Muscle of leg (tissue), 11 donors: ENCODE measurements around the gene IL1RAP. TPM values are rescaled to one million over a fixed set of nuclear protein-coding genes. Genes with fewer than 3 reads are reported as not detected.

Experiments used
- DNase-seq: peaks from one replicate; pipeline ENCODE4 v3.0.0; 2013
- H3K27ac ChIP-seq: one replicate; pipeline ENCODE4 v1.5.1; 2013; ENCODE audit warnings: mild to moderate bottlenecking, low read length, control low read depth
- H3K27me3 ChIP-seq: one replicate; pipeline ENCODE4 v1.6.1; 2013; ENCODE audit warnings: low read length; ENCODE audit not compliant: control insufficient read depth, insufficient read depth
- H3K36me3 ChIP-seq: one replicate; pipeline ENCODE4 v1.6.1; 2013; ENCODE audit warnings: low read length; ENCODE audit not compliant: control insufficient read depth, insufficient read depth
- H3K4me1 ChIP-seq: one replicate; pipeline ENCODE4 v1.6.1; 2013; ENCODE audit warnings: low read length; ENCODE audit not compliant: control insufficient read depth, insufficient read depth
- H3K4me3 ChIP-seq: one replicate; pipeline ENCODE4 v1.5.1; 2013; ENCODE audit warnings: low read length, control low read depth
- H3K9me3 ChIP-seq: replicated peaks from 2 replicates; pipeline ENCODE4 v1.6.1; 2013; ENCODE audit warnings: low read depth, low read length; ENCODE audit not compliant: control insufficient read depth
- WGBS: methylation state at CpG from one replicate; pipeline ENCODE4 v1.1.5; 2013; ENCODE audit warnings: missing lambda C conversion rate; ENCODE audit not compliant: insufficient coverage; 5-methylcytosine and 5-hydroxymethylcytosine counted together
- polyA plus RNA-seq, 8 donors: library from polyadenylated mRNA; unstranded; fragments of 120-200 nt; gene quantifications; one replicate each; pipeline versions ENCODE4 v1.2.1 to v1.2.3, GENCODE V29; 2013; ENCODE audit warnings: inconsistent platforms in 1 of 8, low replicate concordance in 1 of 8; ENCODE audit not compliant: insufficient read length in 8 of 8, insufficient read depth in 1 of 8
- total RNA-seq: library from RNA; stranded (reverse); fragments of 120-200 nt; gene quantifications from one replicate; pipeline ENCODE4 v1.2.4, GENCODE V29; 2013

IL1RAP gene
- total and polyA plus RNA-seq, 9 donors, result 9.5 to 18.8 (median 14.5) TPM

DNA sequence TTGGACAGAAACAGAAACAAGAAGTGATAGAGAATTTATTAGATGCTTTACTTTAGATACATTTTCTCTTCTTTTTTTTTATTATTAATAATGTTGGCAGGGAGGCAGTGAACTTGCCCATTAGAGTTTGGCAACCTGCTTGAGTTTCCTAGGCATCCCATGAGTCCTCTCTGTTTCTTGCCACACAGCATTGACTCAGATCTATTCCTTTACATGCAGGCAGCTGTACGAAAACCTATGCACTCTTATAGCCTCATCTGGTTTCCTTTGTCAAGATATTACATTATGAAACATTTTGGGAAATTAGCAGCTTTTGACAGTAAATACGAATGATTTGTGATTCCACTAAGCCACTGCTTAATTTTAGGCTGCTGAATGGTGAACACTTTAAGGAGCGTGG is 23.3 kb downstream of the IL1RAP start:
- no peaks in the 10 kb centered on the region for H3K36me3 ChIP-seq
- no peaks in the 10 kb centered on the region for H3K9me3 ChIP-seq
- H3K27ac ChIP-seq, result no peak overlapping the region
- peaks cover 3% of the 10 kb centered on the region for H3K4me1 ChIP-seq
- 60% methylated on average over 1 of the region's 3 CpGs for WGBS
- no peaks in the 10 kb centered on the region for H3K27me3 ChIP-seq
- no peak overlapping the region for H3K4me3 ChIP-seq
- no peak for DNase-seq

DNA sequence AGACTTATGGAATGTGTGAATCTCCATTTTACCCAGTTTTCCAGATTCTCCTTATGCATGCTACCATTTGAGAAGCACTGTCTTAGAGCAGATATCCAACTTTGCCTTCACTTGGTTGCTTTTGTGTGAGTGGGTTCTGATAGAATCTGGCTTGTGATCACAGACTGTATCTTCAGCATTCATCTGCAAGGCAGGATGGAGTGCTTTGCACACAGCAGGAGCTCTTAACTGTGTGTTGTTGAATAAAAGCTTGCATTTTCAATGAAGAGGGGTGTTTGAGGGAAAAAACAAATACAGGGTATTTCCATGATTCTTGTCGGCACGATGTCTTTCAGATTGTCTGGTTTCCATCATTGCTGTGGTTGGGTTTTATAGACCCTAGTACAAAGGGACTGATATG is 24.4 kb downstream of the IL1RAP start:
- WGBS, result no CpG with 5 or more reads among the region's 2 CpGs
- Histone ChIP-seq H3K4me3 (no peak overlapping the region), H3K27ac (no peak overlapping the region), H3K9me3 (no peaks in the 10 kb centered on the region), H3K36me3 (no peaks in the 10 kb centered on the region), H3K27me3 (no peaks in the 10 kb centered on the region), H3K4me1 (peaks cover 3% of the 10 kb centered on the region)
- no peak for DNase-seq

DNA sequence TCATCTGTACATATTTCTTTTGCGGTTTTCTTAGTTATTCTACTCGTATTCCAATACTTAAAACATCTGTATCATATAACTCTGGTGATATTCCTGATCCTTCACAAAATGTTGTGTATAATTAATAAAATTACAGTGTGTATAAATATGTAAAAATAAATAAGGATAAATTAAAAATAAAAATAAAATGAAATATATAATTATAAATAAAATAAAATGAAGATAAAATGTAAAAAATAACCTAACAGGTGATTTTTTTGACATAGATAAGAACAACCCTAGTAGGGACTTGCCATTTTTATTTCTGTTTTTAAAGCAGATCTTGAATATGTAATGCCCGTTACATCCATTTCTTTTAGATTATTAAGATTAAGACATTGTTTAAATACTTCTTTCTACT is 25.6 kb downstream of the IL1RAP start:
- Histone ChIP-seq H3K9me3 (no peaks in the 10 kb centered on the region), H3K4me1 (peaks cover 3% of the 10 kb centered on the region), H3K36me3 (no peaks in the 10 kb centered on the region), H3K27me3 (no peaks in the 10 kb centered on the region), H3K27ac (no peak overlapping the region), H3K4me3 (no peak overlapping the region)
- no peak for DNase-seq
- WGBS, result no CpG with 5 or more reads among the region's 3 CpGs

DNA sequence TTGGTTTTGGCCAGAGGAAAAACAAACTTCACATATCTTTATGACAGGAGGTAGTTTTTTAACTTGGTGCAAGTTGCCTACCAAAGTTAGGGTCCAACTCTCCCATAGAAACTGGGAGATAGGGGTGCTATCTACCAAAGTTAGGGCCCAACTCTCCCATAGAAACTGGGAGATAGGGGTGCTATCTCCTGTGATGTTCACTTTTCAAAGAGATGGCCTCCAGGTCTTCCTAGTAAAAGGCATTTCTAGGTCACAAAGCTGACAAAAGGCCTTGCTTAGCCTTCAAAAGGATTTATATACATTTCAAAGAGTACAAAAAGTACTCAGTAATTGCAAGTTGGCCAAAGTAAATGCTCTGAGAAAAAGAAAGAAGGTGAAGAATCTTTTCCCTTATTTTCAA is 27.1 kb downstream of the IL1RAP start:
- Histone ChIP-seq H3K27ac (no peak overlapping the region), H3K36me3 (no peaks in the 10 kb centered on the region), H3K4me3 (no peak overlapping the region), H3K27me3 (no peaks in the 10 kb centered on the region), H3K9me3 (no peaks in the 10 kb centered on the region), H3K4me1 (peaks cover 3% of the 10 kb centered on the region)
- DNase-seq, result no peak

DNA sequence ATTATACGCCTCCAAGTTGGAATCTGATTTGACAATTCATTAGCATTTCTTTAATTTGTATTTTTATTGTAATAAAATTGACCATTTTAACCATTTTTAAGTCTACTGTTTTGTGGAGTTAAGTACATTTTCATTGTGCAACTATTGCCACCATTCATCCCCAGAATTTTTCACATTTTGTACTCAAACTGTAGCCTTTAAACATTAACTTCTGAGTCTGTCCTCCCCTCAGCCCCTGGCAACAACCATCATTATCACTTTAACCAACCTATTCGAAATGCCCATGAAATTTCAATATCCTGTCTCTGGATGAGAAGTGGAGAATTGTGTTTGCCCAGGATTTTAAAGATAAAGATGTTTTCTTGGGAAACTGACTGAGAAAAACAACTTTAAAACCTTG is 27.7 kb downstream of the IL1RAP start:
- no CpG with 5 or more reads among the region's 2 CpGs for WGBS

DNA sequence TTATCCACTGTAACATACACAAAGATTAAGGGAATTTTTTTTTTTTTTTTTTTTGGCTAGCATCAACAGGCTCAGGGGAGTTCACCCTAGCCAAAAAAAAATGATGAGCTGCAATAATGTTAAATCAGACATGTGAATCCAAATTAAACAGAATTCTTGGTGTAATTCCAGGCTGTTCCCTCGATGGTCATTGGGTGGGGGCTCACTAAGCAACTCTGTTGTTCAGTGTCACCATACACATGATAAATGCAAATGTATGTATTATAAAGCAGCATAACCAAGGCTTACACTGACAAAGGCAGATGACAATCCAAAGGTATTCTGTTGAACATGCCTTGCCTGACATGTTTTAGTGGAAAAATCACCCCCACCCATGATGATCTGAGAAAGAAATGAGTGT is 29.0 kb downstream of the IL1RAP start:
- H3K27me3 ChIP-seq, result no peaks in the 10 kb centered on the region
- DNase-seq, result peak; percentile 92
- no peaks in the 10 kb centered on the region for H3K9me3 ChIP-seq
- peaks cover 3% of the 10 kb centered on the region for H3K4me1 ChIP-seq
- peak overlapping the region; percentile 78 for H3K27ac ChIP-seq
- H3K4me3 ChIP-seq, result no peak overlapping the region
- WGBS, result no CpG with 5 or more reads among the region's 1 CpG
- H3K36me3 ChIP-seq, result no peaks in the 10 kb centered on the region

More for the DNA sequence above, 27.7 kb downstream of the IL1RAP start:
- Histone ChIP-seq H3K27me3 (no peaks in the 10 kb centered on the region), H3K27ac (no peak overlapping the region), H3K9me3 (no peaks in the 10 kb centered on the region), H3K36me3 (no peaks in the 10 kb centered on the region), H3K4me3 (no peak overlapping the region), H3K4me1 (peaks cover 3% of the 10 kb centered on the region)
- no peak for DNase-seq

DNA sequence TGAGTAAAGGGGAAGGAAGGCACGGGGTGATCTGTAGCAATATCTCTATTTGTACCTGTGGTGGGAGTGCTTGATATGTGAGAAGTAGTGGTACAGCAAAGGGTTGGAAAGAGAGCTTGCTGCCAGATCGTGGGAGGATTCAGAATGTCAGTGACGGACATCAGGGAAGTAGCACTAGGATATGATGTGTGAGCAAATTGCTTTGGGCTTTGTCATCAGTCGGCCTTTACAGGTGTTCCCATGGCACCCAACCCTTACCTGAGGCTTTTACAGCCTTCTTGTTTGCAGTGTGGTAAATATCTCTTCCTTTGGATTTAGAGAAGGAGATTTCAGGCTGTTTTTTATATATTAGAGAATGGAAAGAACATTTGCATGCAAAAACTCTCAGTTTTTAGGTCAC is 29.8 kb downstream of the IL1RAP start:
- H3K36me3 ChIP-seq, result no peaks in the 10 kb centered on the region
- H3K27me3 ChIP-seq, result no peaks in the 10 kb centered on the region
- peaks cover 3% of the 10 kb centered on the region for H3K4me1 ChIP-seq
- H3K9me3 ChIP-seq, result no peaks in the 10 kb centered on the region
- no peak overlapping the region for H3K4me3 ChIP-seq
- 47% methylated on average over 3 of the region's 4 CpGs for WGBS
- peak overlapping the region; percentile 78 for H3K27ac ChIP-seq
- peak; percentile 22 for DNase-seq

DNA sequence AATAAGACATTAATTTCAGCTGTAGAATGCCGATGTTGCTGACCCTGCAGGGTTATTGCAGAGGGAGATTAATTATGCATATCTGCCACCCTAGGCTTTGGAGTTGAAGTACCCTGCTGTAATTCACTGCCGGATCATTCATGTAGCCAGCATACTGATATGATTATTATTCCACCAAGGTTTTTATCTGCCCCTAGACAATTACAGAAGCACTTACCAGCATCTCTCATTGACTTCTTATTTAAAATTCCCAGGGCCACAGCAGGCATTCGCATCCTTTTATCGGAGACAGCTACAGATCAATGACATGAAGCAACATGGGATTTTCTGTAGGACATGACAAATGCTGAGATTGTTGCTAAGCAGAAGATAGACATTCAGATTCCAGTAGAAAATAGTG is 31.3 kb downstream of the IL1RAP start:
- H3K36me3 ChIP-seq, result no peaks in the 10 kb centered on the region
- no peaks in the 10 kb centered on the region for H3K27me3 ChIP-seq
- no peak for DNase-seq
- peaks cover 3% of the 10 kb centered on the region for H3K4me1 ChIP-seq
- H3K4me3 ChIP-seq, result no peak overlapping the region
- no peak overlapping the region for H3K27ac ChIP-seq
- H3K9me3 ChIP-seq, result no peaks in the 10 kb centered on the region
- WGBS, result 40% methylated on average over 1 of the region's 4 CpGs

DNA sequence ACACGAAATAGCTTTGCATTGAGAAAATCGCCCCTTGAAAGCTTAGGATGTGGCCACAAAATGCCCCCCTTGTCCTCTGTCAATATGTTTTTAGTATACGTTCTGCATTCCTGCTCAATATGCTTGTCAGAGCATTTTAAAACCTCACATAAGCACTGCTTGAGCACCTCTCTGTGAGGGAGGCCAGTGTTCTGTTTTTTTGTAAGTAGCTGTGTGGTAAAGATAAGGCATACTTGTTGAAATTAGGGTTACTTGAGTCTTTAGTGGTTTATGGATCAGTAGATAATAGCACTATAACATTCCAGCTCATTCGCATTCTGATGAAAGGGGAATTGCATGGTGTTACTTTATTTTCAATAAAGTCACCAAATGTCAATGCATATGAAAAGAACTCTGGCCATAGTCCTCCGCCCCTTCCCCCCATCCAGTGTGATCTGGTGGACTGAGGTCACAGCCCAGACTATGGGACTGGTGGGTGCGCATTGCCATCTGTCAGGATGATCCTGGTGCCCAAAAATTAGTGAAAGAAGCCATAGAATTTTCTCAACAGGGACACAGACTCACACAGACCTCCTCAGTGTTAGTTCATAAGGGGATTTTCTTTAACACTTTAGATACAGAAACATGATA is 33.1 kb downstream of the IL1RAP start:
- H3K4me3 ChIP-seq, result no peak overlapping the region
- 84% methylated on average over 2 of the region's 6 CpGs for WGBS
- no peaks in the 10 kb centered on the region for H3K27me3 ChIP-seq
- no peaks in the 10 kb centered on the region for H3K36me3 ChIP-seq
- DNase-seq, result no peak
- H3K27ac ChIP-seq, result no peak overlapping the region
- H3K9me3 ChIP-seq, result no peaks in the 10 kb centered on the region
- H3K4me1 ChIP-seq, result peaks cover 3% of the 10 kb centered on the region

DNA sequence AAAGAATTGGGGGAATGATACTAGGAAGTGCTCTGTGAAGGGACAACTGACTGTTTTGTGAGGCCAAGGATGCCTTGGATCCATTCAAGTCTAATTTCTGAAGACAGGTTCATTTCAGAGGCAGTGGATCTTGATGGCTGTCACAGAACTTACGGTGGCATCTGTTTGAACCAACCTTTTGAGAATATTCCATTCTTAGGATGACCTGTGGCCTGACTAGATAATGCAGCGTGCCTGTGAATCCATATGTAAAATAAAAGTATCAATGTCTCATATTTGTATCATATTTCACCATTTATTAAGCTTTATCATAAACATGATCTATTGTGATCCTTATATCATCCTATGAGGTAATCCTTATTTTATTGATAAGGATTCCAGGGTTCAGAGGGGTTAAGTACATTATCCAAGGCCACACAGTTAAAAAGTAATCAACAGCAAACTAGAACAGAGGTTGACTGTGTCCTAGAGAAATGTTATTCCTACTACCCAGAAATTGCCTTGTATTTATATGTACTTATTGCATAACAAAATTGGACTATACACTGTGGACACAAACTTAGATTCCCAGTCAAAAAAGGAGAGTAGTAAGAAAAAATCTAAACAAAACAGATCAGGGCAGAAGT is 34.3 kb downstream of the IL1RAP start:
- DNase-seq, result no peak

DNA sequence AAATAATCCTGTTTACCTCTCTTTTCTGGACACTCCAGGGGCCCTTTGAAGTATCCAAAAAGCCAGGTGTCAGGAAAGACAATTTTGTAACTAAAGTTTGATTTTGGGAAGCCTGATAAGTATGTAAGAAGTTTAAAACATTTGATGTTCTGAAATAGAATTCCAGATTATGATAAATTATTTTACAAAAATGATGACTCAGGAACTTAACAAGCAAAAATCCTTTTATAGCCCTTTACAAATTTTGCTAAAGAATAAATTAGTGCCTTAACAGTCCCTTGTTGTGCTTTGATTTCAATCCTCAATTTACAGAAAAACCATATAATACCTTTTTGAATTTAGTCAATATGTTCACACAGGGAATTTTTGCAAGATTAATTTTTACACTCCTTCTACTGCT is 38.1 kb downstream of the IL1RAP start:
- peaks cover 5% of the 10 kb centered on the region for H3K9me3 ChIP-seq
- no peak overlapping the region for H3K27ac ChIP-seq
- H3K4me3 ChIP-seq, result no peak overlapping the region
- H3K36me3 ChIP-seq, result no peaks in the 10 kb centered on the region
- no peaks in the 10 kb centered on the region for H3K27me3 ChIP-seq
- no peak for DNase-seq
- H3K4me1 ChIP-seq, result no peaks in the 10 kb centered on the region

More for the DNA sequence above, 34.3 kb downstream of the IL1RAP start:
- Histone ChIP-seq H3K36me3 (no peaks in the 10 kb centered on the region), H3K9me3 (peaks cover 3% of the 10 kb centered on the region), H3K4me3 (no peak overlapping the region), H3K27me3 (no peaks in the 10 kb centered on the region), H3K4me1 (peaks cover 3% of the 10 kb centered on the region), H3K27ac (no peak overlapping the region)
- no CpG with 5 or more reads among the region's 2 CpGs for WGBS
